ENCODE data around the gene GPR176.
A peak's percentile ranks its signal among the peaks of the same experiment; 100 is the strongest.

Gene GPR176

DNA sequence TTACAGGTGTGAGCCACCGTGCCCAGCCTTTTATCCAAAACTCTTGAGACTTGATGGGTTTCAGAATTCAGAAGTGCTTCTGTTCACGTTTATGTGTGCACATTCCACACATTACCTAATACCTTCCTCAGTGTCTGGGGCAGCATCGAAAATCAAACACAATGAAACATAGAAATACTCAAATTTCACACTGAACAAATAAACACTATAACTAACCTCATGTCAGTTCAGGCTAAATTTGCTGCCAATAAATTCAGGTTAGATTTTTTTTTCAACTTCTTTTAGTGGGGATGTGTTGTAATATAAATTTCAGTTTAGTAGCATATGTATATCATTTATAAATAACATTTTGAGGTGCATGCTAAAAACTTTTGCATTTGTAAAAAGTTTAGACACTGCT lies 16.6 kb upstream of the GPR176 start:
- no peak for DNase-seq (ENCODE audit: low read depth in 1 of 2, low spot score in 1 of 2)

DNA sequence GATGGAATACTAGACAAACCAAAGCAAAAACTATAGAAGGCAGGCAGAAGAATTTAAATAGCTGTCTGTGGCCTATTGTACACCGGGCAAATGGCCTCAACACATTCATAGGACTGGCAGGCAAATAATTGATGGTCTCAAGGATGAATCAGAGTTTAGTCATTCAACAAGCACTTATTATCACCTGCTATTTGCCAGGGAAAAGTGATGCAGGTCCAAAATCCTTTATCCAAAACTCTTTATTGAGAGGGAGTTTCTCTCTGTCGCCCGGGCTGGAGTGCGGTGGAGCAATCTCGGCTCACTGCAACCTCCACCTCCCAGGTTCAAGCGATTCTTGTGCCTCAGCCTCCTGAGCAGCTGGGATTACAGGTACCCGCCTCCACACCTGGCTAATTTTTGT lies 16.1 kb upstream of the GPR176 start:
- no peak for DNase-seq (ENCODE audit: low read depth in 1 of 2, low spot score in 1 of 2)

DNA sequence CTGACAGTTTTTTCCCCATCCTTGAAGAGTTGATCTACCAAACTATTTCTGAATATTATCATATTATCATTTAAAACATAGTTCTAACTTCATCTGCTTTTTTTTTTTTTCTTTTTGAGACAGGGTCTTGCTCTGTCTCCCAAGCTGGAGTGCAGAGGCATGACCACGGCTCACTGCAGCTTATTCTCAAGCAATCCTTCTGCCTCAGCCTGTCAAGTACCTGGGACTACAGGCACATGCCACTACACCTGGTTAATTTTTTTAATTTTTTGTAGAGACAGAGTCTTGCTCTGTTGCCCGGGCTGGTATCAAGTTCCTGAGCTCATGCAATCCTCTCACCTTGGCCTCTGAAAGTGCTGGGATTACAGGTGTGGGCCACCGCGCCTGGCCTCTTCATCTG lies 15.2 kb upstream of the GPR176 start:
- no peak for DNase-seq (ENCODE audit: low read depth in 1 of 2, low spot score in 1 of 2)

GRCh38 chr15:39934397-39935071 lies 14.5 kb upstream of the GPR176 start:
- DNase-seq (ENCODE audit: low read depth in 1 of 2, low spot score in 1 of 2) = no peak

GRCh38 chr15:39931615-39932014 lies 11.5 kb upstream of the GPR176 start:
- DNase-seq (ENCODE audit: low read depth in 1 of 2, low spot score in 1 of 2) = no peak

- DNase-seq (ENCODE audit: low read depth in 1 of 2, low spot score in 1 of 2) = no peak
Observed at GRCh38 chr15:39926526-39926925, 6.5 kb upstream of the GPR176 start.

GRCh38 chr15:39925112-39925842 lies 5.2 kb upstream of the GPR176 start:
- no peak for DNase-seq (ENCODE audit: low read depth in 1 of 2, low spot score in 1 of 2)

DNA sequence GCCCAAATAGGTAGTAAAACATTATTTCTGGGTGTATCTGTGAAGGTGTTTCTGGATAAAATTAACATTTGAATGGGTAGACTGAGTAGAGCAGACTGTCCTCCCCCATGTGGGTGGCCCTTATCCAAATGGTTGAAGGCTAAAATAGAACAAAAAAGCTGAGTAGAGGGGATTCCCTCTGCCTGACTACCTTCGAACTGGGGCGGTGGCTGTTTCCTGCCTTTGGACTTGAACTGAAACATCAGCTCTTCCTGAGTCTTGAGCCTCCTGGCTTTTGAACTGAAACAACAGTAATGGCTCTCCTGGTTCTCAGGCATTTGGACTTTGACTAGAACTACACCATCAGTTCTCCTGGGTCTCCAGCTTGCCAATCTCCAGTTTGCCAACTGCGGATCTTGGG lies 4.4 kb upstream of the GPR176 start:
- no peak for DNase-seq (ENCODE audit: low read depth in 1 of 2, low spot score in 1 of 2)

DNA sequence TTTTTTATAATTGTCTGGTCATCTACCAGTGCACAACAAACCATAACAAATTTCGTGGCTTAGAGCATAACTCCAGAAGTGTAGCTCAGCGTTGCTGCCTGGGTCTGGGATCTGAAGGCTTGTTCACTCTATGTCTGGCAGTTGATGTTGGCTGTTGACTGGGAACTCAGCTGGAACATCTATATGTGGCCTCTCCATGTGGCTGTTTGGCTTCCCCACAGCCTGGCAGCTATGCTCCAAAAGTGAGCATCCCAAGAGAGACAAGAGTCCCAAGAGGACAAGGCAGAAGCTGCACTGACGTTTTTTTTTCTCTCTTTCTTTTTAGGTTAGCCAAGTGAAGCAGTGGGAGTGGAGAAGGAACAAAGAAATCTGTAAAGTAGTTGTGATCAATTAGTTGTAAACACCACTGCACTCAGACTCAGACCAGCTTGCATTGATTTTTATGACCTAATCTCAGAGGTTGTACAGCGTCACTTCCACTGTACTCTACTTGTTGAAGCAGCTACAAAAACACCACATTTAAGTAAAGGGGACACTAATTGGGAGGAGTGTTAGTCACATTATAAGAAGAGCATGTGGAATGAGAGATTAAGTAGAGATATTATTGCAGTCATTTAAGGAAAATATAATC lies 2.5 kb upstream of the GPR176 start:
- no peak for DNase-seq (ENCODE audit: low read depth in 1 of 2, low spot score in 1 of 2)

- DNase-seq (ENCODE audit: low read depth in 1 of 2, low spot score in 1 of 2) = no peak
Observed at GRCh38 chr15:39921274-39921638, 1.2 kb upstream of the GPR176 start.

DNA sequence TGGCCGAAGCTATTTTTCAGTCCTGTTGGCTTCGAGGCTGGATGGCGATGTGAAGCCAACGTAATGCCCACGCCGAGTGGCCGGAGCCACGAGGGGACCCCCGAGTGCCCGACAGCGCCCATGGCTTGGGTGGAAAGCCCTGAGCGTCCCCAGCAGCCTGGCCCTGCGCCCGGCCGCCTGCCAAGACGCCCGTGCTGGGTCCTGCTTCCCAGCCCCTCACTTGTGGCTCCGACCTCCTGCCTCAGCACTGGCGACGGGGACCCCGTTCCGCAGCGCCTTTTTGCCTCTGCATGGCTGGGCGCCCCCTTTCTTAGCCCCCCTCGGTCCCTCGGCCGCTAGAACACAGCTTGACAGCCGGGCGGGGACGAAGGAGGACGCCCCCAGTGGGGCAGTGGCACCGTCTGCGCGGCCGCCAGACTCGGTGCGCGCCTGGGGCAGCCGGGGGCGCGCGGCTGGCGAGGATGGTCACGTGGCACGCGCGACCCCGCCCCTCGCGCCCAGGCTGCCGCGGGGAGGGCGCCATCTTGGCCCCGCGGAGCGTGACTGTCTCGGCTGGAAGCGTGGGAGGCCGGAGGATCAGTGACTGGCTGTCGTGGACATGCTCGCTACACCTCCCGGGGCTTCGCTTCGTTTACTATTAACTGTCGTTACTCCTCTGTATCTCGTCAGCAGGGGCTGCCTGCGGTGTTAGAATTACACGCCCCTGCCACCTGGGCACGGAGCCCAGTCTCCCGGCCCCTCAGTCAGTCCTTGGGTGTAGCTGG lies 626 bp upstream of the GPR176 start:
- peak; percentile 56 to 81 for DNase-seq (ENCODE audit: low read depth in 1 of 2, low spot score in 1 of 2)

DNA sequence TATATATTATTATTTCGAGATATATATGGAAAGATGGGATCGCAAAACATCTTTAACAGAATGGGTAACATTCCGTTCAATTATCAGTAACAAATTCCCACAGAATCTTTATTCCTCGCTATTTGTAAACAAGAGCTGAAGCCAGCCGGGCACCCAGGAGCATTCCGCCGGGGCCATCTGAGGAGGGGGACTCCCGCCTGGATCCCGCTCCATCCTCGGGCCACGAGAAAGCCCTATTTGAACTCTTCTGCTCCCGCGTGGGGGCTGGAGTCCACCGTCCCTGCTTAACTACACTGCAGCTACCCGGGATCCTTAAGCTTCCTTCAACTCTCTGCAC lies 687 bp downstream of the GPR176 start:
- no peak for DNase-seq (ENCODE audit: low read depth in 1 of 2, low spot score in 1 of 2)

DNA sequence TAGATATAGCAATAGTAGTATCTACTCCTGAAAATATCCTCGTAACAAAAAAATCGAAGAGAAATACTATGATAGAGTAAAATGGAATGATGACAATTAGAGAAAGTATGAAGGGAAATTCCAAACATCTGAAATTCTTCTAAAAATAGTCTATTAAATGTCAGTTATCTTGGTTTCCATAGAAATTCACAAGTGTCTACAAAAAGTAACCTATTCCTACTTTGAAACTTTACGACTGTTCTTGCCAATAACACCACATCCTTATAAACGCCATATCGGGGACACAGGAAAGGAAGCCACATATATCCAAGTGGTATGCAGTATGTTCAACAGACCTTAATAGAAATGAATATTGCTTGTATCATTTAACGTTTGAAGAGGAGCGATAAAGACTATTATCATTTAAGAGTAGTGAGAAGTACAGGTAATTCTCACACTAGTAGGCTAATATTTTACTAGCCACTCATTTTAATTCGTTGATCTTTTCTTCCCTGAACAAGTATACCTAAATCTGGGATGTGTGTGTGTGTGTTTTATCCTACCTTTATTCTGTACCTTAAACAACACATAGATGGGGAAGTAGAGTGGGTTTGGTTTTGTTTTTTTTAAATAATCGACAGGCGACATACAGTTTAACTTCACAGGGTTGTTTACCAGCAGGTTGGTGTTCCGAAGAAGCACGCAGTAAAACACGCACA lies 1.2 kb downstream of the GPR176 start:
- no peak for DNase-seq (ENCODE audit: low read depth in 1 of 2, low spot score in 1 of 2)

DNA sequence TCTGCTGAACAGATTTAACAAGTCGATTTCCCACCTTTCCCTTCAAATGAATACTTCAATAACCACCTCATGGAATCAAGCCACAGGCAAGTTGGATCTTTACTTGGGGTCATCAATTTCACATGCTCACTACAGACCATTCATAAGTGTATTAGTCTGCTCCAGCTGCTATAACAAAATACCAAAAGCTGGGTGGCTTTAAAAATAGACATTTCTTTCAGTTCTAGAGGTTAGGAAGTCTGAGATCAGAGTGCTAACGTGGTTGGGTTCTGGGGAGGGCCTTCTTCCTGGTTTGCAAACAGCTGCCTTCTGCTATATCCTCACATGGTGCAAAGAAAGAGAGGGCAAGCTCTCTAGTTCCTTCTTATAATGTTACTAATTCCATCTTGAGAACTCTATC lies 5.1 kb downstream of the GPR176 start:
- no peak for DNase-seq (ENCODE audit: low read depth in 1 of 2, low spot score in 1 of 2)

DNA sequence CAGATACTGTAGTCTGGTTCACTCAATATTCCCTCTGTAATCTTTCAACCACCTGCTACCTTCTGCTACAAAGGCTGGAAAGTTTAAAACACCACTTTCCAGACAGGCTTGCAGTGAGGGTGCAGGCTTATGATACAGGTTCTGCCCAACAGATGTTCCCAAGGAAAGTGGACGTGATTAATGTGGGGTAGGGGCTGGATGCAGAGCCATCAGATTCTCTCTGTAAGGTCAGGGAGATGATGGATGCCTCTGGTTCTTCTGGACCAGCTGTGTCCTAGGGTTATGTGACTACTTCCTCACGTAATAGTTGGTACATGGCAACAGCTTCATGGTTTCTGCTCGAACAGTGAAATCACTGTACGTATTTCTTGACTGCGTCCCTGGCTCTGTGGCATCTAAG lies 11.1 kb downstream of the GPR176 start:
- no peak for DNase-seq (ENCODE audit: low read depth in 1 of 2, low spot score in 1 of 2)

- DNase-seq (ENCODE audit: low read depth in 1 of 2, low spot score in 1 of 2) = no peak
Observed at GRCh38 chr15:39908186-39908585, 11.9 kb downstream of the GPR176 start.

GRCh38 chr15:39907216-39907615 lies 12.8 kb downstream of the GPR176 start:
- DNase-seq (ENCODE audit: low read depth in 1 of 2, low spot score in 1 of 2) = no peak

DNA sequence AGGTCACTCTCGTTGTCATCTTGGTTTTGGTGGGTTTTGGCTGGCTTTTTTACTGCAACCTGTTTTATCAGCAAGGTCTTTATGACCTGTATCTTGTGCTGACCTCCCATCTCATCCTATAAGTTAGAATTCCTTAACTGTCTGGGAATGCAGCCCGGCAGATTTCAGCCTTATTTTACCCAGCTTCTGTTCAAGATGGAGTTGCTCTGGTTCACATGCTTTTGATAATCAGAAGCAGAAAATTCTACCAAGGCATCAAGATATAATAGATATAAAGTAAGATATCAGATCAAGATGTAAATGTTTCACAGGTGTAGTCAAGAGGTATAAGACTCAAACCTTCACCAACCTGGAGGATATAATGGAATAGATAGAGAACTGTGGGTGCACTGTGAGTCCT lies 16.0 kb downstream of the GPR176 start:
- no peak for DNase-seq (ENCODE audit: low read depth in 1 of 2, low spot score in 1 of 2)

DNA sequence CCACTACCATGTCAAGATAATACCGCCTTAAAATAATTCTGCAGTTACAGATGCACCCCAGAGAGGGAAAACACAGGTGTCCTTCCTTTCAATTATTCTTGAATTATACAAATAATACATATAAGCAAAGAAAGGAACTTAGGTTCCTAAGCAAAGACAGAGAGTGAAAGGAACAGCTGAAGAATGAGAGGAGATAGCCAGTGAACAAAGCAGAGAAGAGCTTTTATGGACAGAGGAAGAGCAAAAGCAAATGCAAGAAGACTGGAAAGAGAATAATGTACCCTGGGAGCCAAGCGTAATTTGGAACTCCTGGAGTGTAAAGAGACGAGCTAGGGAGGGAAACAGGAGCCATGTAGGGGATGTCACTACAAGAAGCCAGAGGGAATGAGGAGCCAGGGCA lies 21.7 kb downstream of the GPR176 start:
- no peak for DNase-seq (ENCODE audit: low read depth in 1 of 2, low spot score in 1 of 2)

- DNase-seq (ENCODE audit: low read depth in 1 of 2, low spot score in 1 of 2) = no peak
Observed at GRCh38 chr15:39896846-39897245, 23.2 kb downstream of the GPR176 start.

DNA sequence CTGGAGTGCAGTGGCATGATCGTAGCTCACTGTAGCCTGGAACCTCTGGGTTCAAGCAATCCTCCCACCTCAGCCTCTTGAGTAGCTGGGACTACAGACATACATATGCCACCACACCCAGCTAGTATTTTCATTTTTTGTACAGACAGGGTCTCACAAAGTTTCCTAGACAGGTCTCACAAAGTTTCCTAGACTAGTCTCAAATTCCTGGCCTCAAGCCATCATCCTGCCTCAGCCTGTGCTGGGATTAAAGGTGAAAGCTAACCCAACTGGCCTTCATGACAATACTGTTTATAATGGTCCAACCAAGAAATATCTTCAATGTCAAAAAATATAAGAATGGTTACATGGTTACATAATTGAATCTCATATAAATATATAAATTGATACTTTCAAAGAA lies 24.0 kb downstream of the GPR176 start:
- no peak for DNase-seq (ENCODE audit: low read depth in 1 of 2, low spot score in 1 of 2)

Data from stimulated activated CD4-positive, alpha-beta T cell treated with anti-CD3 and anti-CD28 coated beads, Interleukin-15, amount 100 ng/mL, for 1 hour (primary cell).